PC-3 (cell line): ENCODE data around the gene PMEPA1. TPM values are rescaled to one million over a fixed set of nuclear protein-coding genes. Genes with fewer than 3 reads are reported as not detected.

Source experiments
- ATAC-seq: fragments of 200-7000 bp; cut with Tn5 transposase; 2 replicates; pipeline ENCODE4 v1.9.1; 2020; ENCODE audit warnings: mild to moderate bottlenecking, moderate library complexity
- BruUV-seq: library from RNA; stranded (reverse); fragments of 400-500 nt; replicated peaks from 2 replicates; lab custom pipeline; 2021; lab: Mats Ljungman, UMichigan
- CTCF ChIA-PET: fragments of 300-600 bp; sonication (Branson Sonifier 250); formaldehyde crosslinking; loops from one replicate; lab custom pipeline; 2022; ENCODE audit warnings: antibody characterized with exemption; lab: Charles Lee
- POLR2A ChIA-PET: fragments of 300-600 bp; sonication (Branson Sonifier 250); formaldehyde crosslinking; loops from one replicate; lab custom pipeline; 2022; ENCODE audit warnings: antibody characterized with exemption; ENCODE audit not compliant: unreplicated experiment; lab: Charles Lee
- DNase-seq: peaks from one replicate; pipeline ENCODE4 v3.0.0-alpha.2; 2015
- H2AFZ ChIP-seq: fragments of 300-600 bp; sonication (generic); 2 replicates; pipeline ENCODE4 v1.6.0; 2016; ENCODE audit warnings: antibody characterized with exemption, low read length
- H3F3A ChIP-seq: fragments of 300-600 bp; sonication (generic); one replicate; pipeline ENCODE4 v1.6.0; 2017; ENCODE audit warnings: antibody characterized with exemption, low read length, control low read depth, mild to moderate bottlenecking; ENCODE audit not compliant: unreplicated experiment
- H3K27ac ChIP-seq: fragments of 300-600 bp; sonication (generic); 2 replicates; pipeline ENCODE4 v1.5.1; 2016; ENCODE audit warnings: mild to moderate bottlenecking, low read length
- H3K27me3 ChIP-seq: fragments of 300-600 bp; sonication (generic); 2 replicates; pipeline ENCODE4 v1.6.1; 2016; ENCODE audit warnings: low read length, mixed read lengths
- H3K36me3 ChIP-seq: fragments of 300-600 bp; sonication (generic); 2 replicates; pipeline ENCODE4 v1.6.1; 2016; ENCODE audit warnings: low read depth, mixed run types, low read length, mixed read lengths
- H3K4me1 ChIP-seq: fragments of 300-600 bp; sonication (generic); 2 replicates; pipeline ENCODE4 v1.5.1; 2016; ENCODE audit warnings: low read length; ENCODE audit not compliant: insufficient read depth
- H3K4me2 ChIP-seq: fragments of 300-600 bp; sonication (generic); 2 replicates; pipeline ENCODE4 v1.6.0; 2016; ENCODE audit warnings: low read length
- H3K4me3 ChIP-seq: fragments of 300-600 bp; sonication (generic); 2 replicates; pipeline ENCODE4 v1.5.1; 2016; ENCODE audit warnings: mild to moderate bottlenecking, low read length, mixed read lengths
- H3K79me2 ChIP-seq: fragments of 300-600 bp; sonication (generic); 2 replicates; pipeline ENCODE4 v1.6.1; 2017; ENCODE audit warnings: low read length, mixed read lengths
- H3K9ac ChIP-seq: fragments of 300-600 bp; sonication (generic); 2 replicates; pipeline ENCODE4 v1.6.0; 2016; ENCODE audit warnings: mild to moderate bottlenecking, low read length
- H3K9me2 ChIP-seq: fragments of 300-600 bp; sonication (generic); replicated peaks from 2 replicates; pipeline ENCODE4 v1.6.1; 2016; ENCODE audit warnings: mixed run types, low read length, mixed read lengths
- H3K9me3 ChIP-seq: fragments of 300-600 bp; sonication (generic); 2 replicates; pipeline ENCODE4 v1.6.1; 2016; ENCODE audit warnings: low read length, mixed read lengths
- H4K20me1 ChIP-seq: fragments of 300-600 bp; sonication (generic); 2 replicates; pipeline ENCODE4 v1.6.1; 2016; ENCODE audit warnings: low read length, mixed read lengths
- CTCF ChIP-seq: fragments of 300-600 bp; sonication (generic); conservative IDR thresholded peaks from 2 replicates; pipeline ENCODE4 v1.5.1; 2017; ENCODE audit warnings: antibody characterized with exemption, low read depth, mild to moderate bottlenecking, low read length
- EZH2 ChIP-seq: fragments of 300-600 bp; sonication (generic); IDR thresholded peaks from one replicate; pipeline ENCODE4 v1.6.1; 2017; ENCODE audit warnings: antibody characterized with exemption, mild to moderate bottlenecking, low read length; ENCODE audit not compliant: unreplicated experiment
- EZH2phosphoT487 ChIP-seq: fragments of 300-600 bp; sonication (generic); IDR thresholded peaks from 2 replicates; pipeline ENCODE4 v1.6.1; 2018; ENCODE audit warnings: mild to moderate bottlenecking, antibody characterized with exemption, low read length, borderline replicate concordance
- intact Hi-C: fragments of 100-400 bp; cut with micrococcal nuclease; formaldehyde crosslinking; loops from 2 replicates; pipeline ENCODE4 v1.9.0; 2023
- total RNA-seq: library from RNA; depleted of rRNA; stranded (reverse); fragments of >200 nt; gene quantifications from 2 replicates; pipeline ENCODE4 v1.2.3, GENCODE V29; 2014

PMEPA1 gene
- total RNA-seq, 1 experiment from 2014 or later = 21.9 TPM

- peaks cover 37% of the 10 kb centered on the region for H3K79me2 ChIP-seq
- H3K27ac ChIP-seq = no peak overlapping the region
- ChIA-PET CTCF (no interaction called here), POLR2A (no interaction called here)
- no peak overlapping the region for H3K9ac ChIP-seq
- no TSS peak for BruUV-seq
- no peaks in the 10 kb centered on the region for H3F3A ChIP-seq
- DNase-seq (no peak), ATAC-seq (no peak)
- H3K9me2 ChIP-seq = no peaks in the 10 kb centered on the region
- TF ChIP-seq EZH2phosphoT487 (no peak), CTCF (no peak), EZH2 (no peak)
- intact Hi-C loops = no loop called here
- H3K4me2 ChIP-seq = no peak overlapping the region
- no peaks in the 10 kb centered on the region for H3K9me3 ChIP-seq
- peaks cover 31% of the 10 kb centered on the region; the same call in 1 of the 2 replicates for H3K36me3 ChIP-seq
- H2AFZ ChIP-seq = no peak overlapping the region
- H3K4me1 ChIP-seq = no peaks in the 10 kb centered on the region
- no peak overlapping the region for H3K4me3 ChIP-seq
- H3K27me3 ChIP-seq = no peaks in the 10 kb centered on the region
- H4K20me1 ChIP-seq = no peaks in the 10 kb centered on the region
These were observed 52.0 kb downstream of the PMEPA1 start for GRCh38 chr20:57657535-57658446.

DNA sequence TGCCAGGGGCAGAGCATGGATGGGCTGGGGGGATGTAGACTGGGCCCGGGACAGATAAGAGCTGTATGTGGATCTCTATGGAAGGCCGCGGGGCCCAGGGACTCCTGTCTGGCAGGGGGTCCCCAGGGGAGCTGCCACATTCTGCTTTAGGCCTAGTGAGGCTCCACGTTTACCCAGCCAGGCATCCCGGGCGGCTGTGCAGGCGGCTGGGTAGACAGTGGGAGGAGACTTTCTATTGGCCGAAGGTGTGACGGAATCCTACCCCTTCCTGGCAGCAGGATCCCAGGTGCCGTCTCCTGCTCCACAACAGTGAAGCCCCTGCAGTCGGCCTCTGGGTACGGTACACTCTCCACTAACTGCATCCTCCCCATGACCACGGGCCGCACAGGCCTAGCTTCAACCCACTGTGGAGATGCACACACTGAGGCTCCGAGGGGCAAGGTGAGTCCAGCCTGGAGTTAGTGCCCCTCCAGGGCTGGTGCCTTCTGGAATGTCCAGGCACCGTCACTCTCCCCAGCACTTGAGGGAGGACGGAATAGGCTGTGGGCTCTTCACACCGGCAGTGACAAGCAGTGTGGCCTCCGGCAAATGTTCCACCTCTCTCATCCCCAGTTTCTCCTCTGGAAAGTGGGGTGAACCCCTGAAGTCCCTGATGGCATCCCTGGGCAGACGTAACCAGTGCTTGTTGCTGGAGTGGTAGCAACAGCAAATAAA is 52.8 kb downstream of the PMEPA1 start:
- ChIA-PET CTCF (no interaction called here), POLR2A (no interaction called here)
- DNase-seq (no peak), ATAC-seq (no peak)
- Histone ChIP-seq H3K79me2 (peaks cover 29% of the 10 kb centered on the region), H3K27me3 (no peaks in the 10 kb centered on the region), H3K9me2 (no peaks in the 10 kb centered on the region), H3K36me3 (peaks cover 38% of the 10 kb centered on the region), H2AFZ (no peak overlapping the region), H3K9ac (no peak overlapping the region), H3K4me2 (no peak overlapping the region), H3K27ac (no peak overlapping the region), H3F3A (no peaks in the 10 kb centered on the region), H3K9me3 (no peaks in the 10 kb centered on the region), H3K4me1 (no peaks in the 10 kb centered on the region), H3K4me3 (no peak overlapping the region), H4K20me1 (no peaks in the 10 kb centered on the region)
- intact Hi-C loops = no loop called here
- no TSS peak for BruUV-seq
- TF ChIP-seq EZH2phosphoT487 (no peak), EZH2 (no peak), CTCF (no peak)
